GM12865 (cell line): ENCODE measurements around the gene SENP8.
"Not testable (repeated sequence)": the region's sequence is repeated elsewhere in the genome, so short reads cannot be mapped to it uniquely, and the experiment has no call there.

Experiments
- DNase-seq: peaks from one replicate; pipeline ENCODE4 v3.0.0; 2010; ENCODE audit warnings: low read depth
- H3K4me3 ChIP-seq: 2 replicates; pipeline ENCODE4 v1.5.1; 2011; ENCODE audit warnings: mild to moderate bottlenecking, low read depth, low read length, control low read depth
- CTCF ChIP-seq: IDR thresholded peaks from 2 replicates; pipeline ENCODE4 v1.5.1; 2011; ENCODE audit warnings: low read length, control low read depth, low read depth, inconsistent platforms; ENCODE audit not compliant: insufficient read depth; ENCODE audit errors: missing control alignments

SENP8 gene

GRCh38 chr15:72118017-72118978, at the start of gene SENP8, which contains the start of gene MYO9A:
TSS of gene SENP8 (plus strand) at chr15:72118403. CDS start at chr15:72139624, 21,221 bp downstream.
TSS of gene MYO9A (minus strand) at chr15:72118150. CDS start at chr15:72046563, 71,587 bp downstream.
- peak within 1 kb of the TSS; percentile 96 for H3K4me3 ChIP-seq
- TF ChIP-seq CTCF = peak; percentile 7
- peak; percentile 99 for DNase-seq

GRCh38 chr15:72068856-72069255, 49.3 kb upstream of the SENP8 start:
- no peak for TF ChIP-seq CTCF
- H3K4me3 ChIP-seq = no peak overlapping the region
- no peak for DNase-seq

GRCh38 chr15:72070817-72071447, 47.3 kb upstream of the SENP8 start:
- no peak for DNase-seq
- H3K4me3 ChIP-seq = no peak overlapping the region
- TF ChIP-seq CTCF = no peak

GRCh38 chr15:72071448-72071825, 46.8 kb upstream of the SENP8 start:
- H3K4me3 ChIP-seq, DNase-seq: not testable (repeated sequence)

- H3K4me3 ChIP-seq = no peak overlapping the region
- no peak for TF ChIP-seq CTCF
Measured at GRCh38 chr15:72074335-72075060, 43.7 kb upstream of the SENP8 start.

GRCh38 chr15:72077950-72078349, 40.3 kb upstream of the SENP8 start:
- no peak for DNase-seq
- no peak overlapping the region for H3K4me3 ChIP-seq

More at GRCh38 chr15:72074335-72075060, 43.7 kb upstream of the SENP8 start:
- no peak for DNase-seq

More at GRCh38 chr15:72077950-72078349, 40.3 kb upstream of the SENP8 start:
- no peak for TF ChIP-seq CTCF
